GM18511 (cell line): Measurements from ENCODE around the gene SMIM10L2A.
"Not testable (repeated sequence)": the region's sequence is repeated elsewhere in the genome, so short reads cannot be mapped to it uniquely, and the experiment has no call there.

Experiments used
- ATAC-seq: cut with Tn5 transposase; IDR thresholded peaks from one replicate; pipeline ENCODE4 v1.9.1; 2021; ENCODE audit warnings: mild to moderate bottlenecking, moderate library complexity; ENCODE audit not compliant: unreplicated experiment

The SMIM10L2A gene

GRCh38 chrX:135421537-135421931, 210 bp upstream of the SMIM10L2A start:
- peak; percentile 88 for ATAC-seq

GRCh38 chrX:135422810-135423168, 1.0 kb downstream of the SMIM10L2A start:
- ATAC-seq: not testable (repeated sequence)

GRCh38 chrX:135423173-135423864, 1.6 kb downstream of the SMIM10L2A start:
- ATAC-seq: not testable (repeated sequence)

- ATAC-seq: no peak
These were observed 2.7 kb downstream of the SMIM10L2A start for GRCh38 chrX:135424469-135424868.

GRCh38 chrX:135425026-135425965, 3.6 kb downstream of the SMIM10L2A start:
- ATAC-seq: no peak

GRCh38 chrX:135429429-135429828, 7.7 kb downstream of the SMIM10L2A start:
- no peak for ATAC-seq

GRCh38 chrX:135431886-135432285, 10.1 kb downstream of the SMIM10L2A start:
- no peak for ATAC-seq

- no peak for ATAC-seq
These were observed 10.7 kb downstream of the SMIM10L2A start for GRCh38 chrX:135432453-135432852.

GRCh38 chrX:135432881-135433521, 11.3 kb downstream of the SMIM10L2A start:
- ATAC-seq: no peak

- ATAC-seq: no peak
These were observed 11.9 kb downstream of the SMIM10L2A start for GRCh38 chrX:135433531-135434257.

GRCh38 chrX:135434258-135435138, 12.8 kb downstream of the SMIM10L2A start:
- ATAC-seq: no peak

GRCh38 chrX:135435139-135435922, 13.6 kb downstream of the SMIM10L2A start:
- ATAC-seq: no peak

- ATAC-seq: no peak
These were observed 14.2 kb downstream of the SMIM10L2A start for GRCh38 chrX:135435933-135436332.

- no peak for ATAC-seq
These were observed 14.7 kb downstream of the SMIM10L2A start for GRCh38 chrX:135436456-135436855.

- ATAC-seq: no peak
These were observed 15.5 kb downstream of the SMIM10L2A start for GRCh38 chrX:135436966-135437866.

GRCh38 chrX:135437867-135438733, 16.4 kb downstream of the SMIM10L2A start:
- ATAC-seq: no peak

GRCh38 chrX:135438734-135439043, 16.9 kb downstream of the SMIM10L2A start:
- ATAC-seq: no peak
